ENCODE results near the gene ALDH1A3.

Gene ALDH1A3

DNA sequence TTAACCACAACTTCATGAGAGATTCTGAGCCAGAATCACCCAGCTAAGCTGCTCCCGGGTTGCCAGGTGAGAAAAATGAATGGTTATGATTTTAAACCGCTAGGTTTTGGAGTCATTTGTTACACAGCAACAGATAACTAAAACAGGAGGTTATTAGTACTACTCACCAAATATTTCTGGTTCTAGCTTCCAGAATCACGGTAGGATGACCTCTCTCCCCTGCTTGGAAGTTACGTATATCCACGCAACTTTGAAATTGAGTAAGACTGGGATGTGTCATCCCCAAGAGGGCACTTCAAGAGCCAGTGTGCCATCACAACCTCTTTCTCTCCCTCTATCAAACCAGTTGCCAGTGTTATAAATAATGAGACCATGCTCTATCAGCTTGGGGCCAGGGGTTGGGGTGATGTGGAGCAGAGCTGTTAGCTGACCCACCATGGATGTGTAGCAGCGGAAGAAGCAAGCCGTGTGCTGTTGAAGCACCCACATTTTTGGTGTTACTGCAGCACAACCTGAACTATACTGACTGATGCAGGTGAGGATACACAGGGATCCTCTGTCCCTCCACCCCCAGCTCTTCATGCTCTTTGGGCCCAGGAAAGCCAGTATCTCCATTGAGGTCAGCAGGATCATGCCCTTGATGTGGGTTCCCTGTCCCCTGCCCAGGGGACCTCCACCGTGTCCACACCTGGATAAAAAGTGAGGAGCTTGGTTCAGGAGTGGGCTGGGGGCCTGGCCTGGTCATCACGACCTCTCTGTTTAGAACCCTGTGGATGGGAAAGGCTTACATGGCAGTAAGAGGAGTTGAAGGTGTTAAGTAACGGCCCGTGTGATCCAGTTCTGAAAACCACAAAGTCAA lies 19.4 kb upstream of the ALDH1A3 start:
- no peak for DNase-seq

DNA sequence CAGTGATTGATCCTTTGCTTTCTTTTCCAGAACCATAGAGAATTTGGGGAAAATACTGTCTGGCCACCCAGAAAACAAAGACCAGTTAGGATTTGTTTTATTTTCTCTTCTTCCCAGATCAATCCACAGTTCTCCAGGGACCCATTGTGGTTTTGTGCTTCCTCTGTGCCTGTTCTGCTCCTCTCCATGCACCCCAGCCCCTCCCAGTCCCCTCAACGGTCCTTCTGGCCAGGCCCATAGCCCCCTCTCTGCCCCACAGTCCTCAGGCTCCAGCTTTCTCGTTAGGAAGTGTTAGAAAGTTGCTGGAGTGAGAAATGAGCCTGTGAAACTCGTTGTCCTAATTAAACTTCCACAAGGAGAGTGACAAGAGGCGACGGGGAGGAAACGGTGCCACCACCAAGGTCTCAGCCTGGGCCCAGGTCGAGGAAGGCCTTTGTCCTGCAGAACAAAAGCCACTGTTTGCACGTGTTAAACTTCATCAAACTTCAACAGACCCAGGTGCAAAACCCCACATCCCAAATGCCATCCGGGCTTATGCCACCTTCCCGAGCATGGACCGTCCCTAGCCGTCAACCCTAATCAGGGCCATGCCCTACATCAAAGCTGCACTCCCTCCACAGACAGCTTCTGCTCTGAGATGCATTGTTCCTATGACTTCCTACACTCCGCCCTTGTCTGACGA lies 18.7 kb upstream of the ALDH1A3 start:
- DNase-seq: no peak

DNA sequence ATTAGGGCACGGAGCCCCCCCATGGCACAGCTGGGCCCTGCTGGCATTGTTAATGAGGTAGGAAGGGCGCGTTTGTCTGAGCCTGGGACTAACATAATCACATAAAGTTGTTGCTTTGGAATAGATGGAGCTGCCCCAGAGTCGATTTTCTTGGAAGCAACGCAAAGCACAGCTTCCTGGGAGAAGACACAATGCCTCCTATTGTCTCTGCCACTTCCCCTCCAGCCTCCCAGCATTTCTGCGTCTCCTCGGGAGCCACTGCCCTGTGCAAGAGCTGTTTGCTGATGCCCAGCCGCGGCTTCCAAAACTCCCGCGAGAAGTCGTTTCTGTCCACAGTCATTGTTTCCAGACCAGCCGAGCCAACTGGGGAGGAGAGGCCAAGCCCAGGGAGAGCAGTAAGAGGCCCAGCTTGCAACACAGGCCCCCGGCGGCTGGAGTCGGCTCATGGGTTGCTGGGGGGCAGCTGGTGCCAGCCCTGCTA lies 18.1 kb upstream of the ALDH1A3 start:
- DNase-seq: no peak

DNA sequence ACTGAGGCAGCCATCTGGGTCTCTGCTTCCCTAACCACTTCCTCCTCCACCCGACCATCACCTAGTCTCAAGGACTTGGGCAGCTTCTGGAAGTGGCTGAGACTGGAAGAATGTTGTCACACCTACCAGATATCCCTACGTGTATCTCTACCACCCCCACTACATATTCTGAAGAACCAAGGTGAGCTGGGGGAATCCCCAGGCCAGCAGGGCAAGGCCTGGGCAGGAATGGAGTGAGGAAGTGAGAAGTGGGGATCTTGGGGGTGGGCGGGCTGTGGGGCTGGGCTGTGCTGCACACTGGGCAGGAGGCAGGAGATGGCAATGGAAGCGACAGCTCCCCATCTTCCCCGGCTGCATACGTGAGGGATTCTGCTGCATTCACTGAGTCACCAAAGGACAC lies 17.5 kb upstream of the ALDH1A3 start:
- no peak for DNase-seq

DNA sequence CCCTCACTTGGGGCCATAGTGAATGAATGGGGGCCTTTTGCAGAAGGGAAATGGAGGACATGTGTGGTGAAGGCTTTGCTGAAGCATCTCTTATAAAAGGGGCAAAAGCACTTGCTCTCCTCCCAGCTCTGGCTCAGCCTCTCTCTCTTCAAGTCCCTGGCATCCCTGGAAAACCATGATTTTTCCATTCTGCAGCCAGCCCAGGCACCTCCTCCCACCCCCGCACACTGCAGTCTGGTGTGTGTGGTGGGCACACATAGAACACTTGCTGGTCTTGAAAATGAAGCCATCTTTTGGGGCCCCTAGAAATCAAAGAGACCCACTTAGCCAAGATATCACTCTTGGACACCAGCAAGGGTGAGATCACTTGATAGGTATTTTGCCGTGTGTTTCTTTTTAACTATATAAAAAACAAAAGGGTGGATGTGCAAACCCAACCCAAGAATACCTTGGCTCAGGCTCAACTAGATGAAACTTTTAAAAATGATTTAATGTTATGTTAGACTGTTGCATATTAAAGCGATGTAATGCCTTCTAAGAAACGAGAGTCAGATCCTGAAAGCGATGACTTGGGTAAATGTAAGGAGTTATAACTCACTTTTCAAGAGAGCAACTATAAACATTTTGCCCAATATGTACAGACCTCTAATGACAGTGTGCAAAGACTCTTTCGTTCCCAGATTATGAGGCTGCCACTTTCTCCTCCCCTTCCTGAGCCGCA lies 16.4 kb upstream of the ALDH1A3 start:
- no peak for DNase-seq

DNA sequence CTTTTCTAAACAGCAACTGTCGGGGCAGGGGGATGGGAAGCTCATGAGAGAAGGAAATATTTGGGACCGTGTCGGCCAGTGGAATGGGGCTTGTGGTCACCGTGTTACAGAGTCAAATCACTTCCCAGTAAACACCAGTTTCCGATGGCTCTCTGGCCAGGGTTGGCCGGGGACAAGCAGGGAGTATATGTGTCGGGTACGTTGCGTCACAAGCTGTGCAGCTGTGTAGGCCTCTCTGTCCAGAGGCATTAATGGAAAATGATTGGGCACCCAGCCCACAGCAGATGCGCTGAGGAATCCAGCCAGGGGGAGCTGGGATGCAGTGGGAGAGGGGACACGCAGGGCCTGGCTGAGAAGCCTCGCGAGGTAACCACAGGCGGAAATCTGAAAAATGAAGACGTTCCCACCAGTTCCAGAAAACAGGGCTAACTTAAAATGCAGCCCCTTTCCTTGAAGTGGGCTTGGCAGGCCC lies 15.8 kb upstream of the ALDH1A3 start:
- DNase-seq: no peak

DNA sequence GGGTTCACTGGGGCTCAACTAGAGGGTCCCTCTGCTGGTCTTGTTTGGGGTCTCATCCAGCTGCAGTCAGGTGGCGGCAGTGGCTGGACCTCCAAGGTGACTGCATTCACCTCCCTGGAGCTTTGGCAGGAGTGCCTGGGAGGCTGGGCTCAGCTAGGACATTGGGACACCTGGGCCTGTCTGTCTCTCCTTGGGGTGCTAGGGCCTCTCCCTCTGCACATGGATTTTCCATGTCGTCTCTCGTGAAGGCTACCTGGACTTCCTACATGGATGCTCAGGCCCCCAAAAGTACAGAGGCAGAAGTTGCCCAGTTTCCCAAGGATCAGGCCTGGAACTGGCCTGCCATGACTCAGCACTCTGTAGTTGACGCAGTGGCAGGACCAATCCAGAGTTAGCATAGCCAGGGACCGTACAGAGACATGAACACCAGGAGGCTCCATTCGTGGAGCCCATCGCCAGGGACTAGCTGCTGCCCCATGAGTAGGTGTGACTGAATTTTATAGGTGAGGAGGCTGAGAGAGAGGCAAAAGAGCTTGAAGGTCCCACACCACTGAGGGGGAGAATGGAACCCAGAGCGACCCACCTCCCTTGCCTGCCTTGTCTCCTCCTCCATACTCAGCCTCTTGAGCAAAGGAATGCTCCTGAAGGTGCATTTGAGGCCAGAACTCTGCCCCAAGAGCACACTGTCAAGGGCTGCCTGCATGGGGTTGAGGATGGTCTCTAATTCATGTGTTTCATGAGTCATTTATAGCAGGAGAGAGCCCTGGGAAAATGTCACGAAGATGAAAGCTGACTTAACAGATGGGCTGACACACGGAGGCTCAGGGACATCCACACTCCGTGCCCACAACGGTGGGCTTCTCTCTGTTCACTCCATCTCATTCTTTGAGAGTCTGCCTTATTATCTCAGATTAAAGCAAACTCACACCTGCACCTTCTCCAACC lies 13.0 kb upstream of the ALDH1A3 start:
- no peak for DNase-seq

DNA sequence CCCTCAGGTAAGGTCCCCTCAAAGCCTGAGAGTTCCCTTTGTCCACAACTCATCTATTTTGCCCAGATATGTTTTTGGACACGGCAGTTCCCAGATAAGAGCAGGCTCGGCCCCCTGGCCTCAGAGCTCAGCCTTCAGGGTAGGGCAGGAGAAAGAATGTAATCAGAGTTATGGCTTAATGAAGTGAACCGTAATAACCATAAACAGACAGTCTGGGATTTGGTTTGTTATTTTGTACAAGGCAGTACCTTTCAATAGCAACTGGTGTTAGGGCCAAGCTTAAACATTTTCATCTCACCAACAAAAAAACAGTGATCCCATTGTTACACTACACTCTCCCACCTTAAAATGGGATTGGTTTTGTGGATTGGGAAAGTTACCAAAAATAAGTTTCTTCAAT lies 12.2 kb upstream of the ALDH1A3 start:
- no peak for DNase-seq

DNA sequence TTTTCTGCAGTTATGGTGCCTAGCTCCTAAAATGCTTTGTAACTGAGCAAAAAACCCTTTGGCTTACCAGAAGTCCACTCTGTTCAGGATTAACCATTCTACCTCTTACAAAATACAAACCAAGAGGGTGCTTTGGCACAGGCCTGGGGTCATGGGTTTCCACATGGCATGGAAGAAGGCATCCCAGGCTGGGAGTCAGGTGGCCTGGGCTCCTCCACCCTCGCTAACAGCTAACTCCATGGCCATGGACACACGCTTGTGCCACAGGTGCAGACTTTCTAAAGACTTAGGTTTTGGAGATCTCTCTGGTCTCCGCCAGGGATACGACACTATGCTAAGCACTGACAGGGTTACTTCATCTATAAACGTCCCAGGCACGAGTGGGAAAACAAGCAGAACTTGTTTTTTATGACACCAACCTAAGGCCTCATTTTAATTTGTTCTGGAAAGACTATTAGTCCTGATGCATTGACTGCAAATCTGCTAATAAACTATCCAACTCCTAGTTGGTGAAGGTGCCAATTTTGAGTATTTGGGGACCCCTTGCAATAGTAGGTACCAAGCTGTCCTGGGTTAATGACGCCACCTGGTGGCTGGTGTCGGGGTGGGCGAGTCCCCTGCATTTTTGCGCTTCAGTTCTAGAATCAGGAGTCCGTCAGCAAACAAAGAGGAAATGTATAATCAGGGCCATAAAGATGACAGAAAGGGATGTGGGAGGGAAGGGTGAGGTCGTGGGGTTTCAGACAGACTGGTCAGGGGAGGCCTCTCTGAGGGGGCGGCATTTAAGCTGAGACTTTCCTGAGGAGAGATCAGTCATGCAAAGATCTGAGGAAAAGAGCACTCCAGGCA lies 10.3 kb upstream of the ALDH1A3 start:
- peak; percentile 25 for DNase-seq

DNA sequence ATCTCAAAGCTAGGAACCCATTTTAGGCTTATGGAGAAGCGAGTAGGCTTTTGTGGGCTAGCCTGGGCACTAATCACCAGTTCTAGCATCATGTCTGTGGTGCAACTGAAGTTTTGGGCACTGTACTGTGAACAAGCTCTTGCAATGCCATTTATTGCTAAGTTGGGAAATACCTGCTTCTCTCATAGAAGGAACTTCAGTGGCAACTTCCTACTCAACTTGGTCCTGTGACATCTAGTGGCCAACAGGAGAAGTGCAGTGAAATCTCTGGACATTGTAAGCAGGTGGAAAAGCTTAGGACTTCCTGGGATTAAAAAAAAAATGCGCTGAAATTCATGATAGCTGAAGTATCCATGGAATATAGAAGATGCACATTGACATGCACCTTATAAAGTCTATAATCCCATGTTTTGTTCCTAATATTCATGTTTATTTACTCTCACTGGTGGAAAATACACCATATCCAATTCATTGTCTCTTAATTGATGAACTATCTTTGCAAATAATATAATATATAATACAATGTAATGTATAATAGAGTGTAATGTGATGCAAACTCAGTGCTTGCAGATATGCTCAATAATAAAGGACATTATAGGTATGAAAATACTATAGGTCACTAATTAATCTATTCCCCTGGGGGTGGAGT lies 6.5 kb upstream of the ALDH1A3 start:
- DNase-seq: peak; percentile 84

DNA sequence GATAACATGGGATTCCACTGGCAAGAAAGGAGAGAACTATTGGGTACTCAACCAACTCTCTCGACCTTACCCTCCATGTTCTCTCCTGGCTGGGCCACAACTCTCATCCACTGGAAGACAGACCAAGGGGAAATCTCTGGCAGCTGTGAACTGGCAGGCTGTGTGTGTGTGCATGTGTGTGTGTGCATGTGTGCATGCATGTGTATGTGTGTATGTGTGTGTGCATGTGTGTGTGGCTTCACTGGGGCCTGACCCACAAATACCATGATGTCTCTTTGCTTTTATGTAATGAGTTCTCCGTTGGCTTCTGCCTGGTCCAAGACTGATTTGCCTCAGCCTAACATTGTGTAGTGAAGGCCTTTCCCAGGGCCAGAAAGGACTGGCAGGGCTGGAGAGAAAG lies 4.1 kb upstream of the ALDH1A3 start:
- no peak for DNase-seq

DNA sequence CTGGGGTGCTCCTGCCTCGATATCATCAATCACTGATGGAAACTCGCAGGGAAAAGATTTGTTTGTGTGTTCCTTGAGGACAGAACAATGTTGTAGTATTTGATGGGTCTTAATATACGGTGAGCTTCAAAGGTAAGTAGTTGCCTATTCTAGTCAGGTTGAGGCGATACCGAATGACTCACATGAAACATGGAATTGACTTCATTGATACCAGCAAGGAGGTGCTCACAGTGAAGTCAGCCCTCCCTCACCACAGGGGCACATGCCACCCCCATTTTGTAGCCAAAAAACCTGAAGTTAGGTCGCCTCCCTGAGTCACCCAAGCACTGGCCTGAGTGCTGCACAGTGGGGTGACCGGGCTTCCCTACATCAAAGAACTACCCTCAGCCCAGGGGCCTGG lies 3.7 kb upstream of the ALDH1A3 start:
- DNase-seq: no peak

DNA sequence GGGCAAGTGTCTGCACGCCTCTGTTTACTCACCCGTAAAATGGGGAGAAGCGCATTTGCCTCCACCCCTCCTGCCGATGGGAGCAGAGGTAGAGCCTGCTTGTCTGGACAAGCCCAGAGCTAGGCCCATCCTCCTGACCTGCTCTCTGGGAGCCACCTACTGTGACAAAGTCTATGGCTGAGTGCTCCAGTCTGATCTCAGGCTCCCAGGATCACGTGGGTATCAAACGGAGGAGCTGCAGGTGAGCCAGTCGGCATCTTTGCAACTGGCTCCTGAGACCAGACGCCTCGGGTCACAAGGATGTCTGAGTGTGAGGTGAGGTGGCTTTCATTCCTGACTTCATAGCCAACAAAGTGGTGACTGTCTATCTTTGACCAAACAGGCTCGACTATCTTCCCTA lies 2.1 kb upstream of the ALDH1A3 start:
- peak; percentile 9 for DNase-seq

DNA sequence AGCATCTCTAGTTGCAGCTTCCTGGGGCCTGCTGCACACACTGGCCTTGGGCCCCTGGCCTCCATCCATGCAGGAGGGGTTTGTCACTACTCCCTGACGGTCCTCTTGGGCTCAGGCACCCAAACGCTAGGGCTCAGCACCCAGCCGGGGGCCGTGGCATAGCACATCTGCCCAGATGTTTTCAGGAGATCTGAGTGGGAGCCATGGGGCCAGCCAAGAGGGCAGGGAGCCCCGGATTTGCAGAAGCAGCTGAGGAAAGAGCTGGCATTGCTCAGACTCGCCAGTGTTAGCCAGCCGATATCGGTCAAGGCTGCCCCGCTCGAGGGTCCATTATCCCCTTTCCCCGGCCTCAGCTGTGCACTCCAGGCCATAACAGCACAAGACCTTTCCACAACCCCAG lies 1.5 kb upstream of the ALDH1A3 start:
- no peak for DNase-seq

DNA sequence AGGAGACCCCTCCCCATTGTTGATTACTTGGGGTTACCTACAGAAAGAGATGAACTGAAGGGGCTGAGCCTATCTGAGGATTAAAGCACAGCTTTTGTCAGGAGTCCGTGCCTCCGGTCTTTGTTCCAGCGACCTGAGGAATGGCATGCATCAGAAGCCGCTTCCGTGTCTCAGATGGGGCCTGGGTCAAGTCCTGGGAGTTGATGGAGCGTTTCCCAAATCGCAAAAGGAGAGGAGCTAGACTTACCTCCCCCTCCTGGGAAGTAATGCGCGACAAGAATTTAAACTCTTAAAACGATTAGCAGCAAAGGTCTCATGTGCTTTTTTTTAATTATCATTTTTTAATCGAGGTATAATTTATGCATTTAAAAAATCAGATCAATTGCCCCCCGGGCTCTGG lies 983 bp upstream of the ALDH1A3 start:
- DNase-seq: peak; percentile 23

DNA sequence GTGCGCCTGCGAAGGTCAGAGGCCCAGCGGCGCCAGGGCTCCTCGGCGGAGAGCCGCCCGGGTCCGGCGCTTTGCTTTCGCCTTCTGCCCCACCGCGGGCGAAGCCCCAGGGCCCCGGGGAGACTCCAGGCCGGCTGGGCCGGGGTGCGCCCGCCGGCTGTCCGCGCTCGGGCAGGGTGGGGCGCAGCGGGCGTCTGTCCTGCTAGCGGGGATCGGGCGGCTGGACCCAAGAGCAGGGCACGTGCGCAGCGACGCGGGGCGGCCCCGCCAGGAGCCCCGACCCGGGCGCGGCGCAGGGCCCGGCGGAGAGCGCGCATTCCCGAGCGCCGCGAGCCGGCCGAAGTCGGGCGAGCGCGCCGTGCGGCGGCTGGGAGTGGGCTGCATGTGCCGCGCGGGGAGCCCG lies 569 bp upstream of the ALDH1A3 start:
- DNase-seq: peak; percentile 66

DNA sequence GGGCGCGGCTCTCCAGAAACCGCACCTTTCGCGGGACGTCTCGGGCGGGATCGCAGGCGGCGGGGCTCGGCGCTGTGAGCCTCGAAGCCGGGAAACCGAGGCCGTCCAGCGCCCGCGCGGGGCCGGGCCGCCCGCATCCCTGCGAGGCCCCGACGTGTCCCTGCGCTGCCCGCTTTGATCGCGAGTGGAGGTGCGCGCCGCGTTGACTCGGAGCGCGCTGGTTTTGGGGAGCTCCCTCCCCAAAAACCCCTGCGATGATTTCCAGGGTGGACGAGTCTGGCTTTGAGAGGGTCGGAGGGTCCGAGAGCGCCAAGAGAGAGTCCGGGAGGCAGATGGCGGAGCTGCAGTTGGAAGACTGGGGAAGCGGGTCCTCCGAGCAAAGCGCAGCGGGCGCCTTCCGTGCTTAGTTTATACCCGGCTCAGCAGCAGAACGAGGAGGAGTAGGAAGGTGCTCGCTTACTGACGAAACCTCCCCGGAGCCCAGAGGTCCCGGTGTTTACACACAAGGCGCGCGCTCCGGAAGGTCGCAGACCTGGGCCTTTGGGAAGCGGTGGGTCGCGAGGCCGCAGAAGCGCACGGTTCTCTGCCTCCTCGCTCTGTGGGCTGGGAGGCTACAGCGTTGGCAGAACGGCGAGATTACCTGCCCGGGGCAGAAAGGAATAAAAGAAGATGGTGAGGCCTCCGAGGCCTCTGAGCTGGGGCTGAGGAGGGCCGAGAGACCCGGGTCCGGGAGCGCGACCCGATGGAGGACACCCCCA lies 687 bp downstream of the ALDH1A3 start:
- DNase-seq: peak; percentile 44

DNA sequence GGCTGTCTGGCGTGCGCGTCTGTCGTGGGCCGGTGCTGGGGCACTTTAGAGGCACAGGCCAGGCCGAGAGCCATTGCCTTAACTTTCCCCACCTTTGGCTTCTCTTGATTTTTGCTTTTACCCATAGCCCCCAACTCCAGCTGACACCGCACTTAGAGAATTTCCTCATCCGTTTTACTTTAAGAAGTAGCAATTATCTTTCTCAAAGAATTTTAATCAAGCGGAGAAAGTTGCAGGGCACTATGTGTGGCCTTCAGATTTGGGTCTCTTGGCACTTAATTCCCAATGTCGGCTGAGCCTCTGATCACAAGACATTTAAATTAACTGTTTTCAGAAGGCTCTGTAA lies 1.2 kb downstream of the ALDH1A3 start:
- no peak for DNase-seq

DNA sequence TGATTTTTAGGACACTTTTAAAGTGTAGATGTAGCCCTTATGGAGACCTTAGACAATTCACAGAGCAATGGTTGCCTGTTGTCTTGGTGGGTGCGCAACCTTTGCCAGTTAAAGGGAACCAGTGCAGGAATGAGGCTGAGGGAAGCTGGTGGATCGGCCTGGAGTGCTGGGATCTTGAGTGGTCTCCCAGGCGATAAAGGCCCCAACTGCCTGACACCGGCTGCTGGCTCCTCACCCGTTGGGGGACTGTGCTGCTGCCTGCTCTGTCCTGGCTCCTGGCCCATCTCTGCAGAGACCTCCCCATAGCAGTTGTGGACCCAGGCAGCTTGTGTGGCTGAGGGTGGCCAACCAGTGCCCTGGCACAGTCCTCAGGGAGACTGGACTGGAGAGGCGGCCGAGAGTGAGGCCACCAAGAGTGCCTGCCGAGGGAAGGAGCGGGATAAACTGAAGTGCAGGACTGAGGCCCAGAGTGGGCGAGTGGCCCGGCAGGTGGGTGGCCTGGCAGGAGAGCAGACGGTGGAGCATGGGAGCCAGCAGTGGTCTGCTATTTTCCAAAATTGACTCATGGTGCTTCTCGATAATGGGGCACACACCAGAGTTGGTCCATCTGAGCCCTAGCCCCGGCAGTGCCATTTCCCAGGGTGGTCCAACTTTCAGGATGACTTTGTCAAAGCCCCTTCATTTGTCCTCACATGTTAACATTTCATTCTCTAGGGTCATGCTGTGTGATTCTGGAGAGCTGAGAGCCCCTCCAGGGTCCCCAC lies 2.1 kb downstream of the ALDH1A3 start:
- DNase-seq: no peak
